K562 (cell line): Measurements from ENCODE around the gene CCR9.

Experiments
- FOXA3 ChIP-seq, 2 experiments: fragments of 450-650 bp in 1 of 2; sonication (generic) in 1 of 2; formaldehyde crosslinking; IDR thresholded peaks in 1 of 2; conservative IDR thresholded peaks in 1 of 2; 2 replicates each; pipeline versions ENCODE4 v1.4.0 to v1.8.0; 2020 to 2022; ENCODE audit warnings: mild to moderate bottlenecking in 2 of 2, missing genetic modification reagents in 1 of 2
- GTF2F1 ChIP-seq: IDR thresholded peaks from 2 replicates; pipeline ENCODE4 v1.6.1; 2011; ENCODE audit warnings: low read depth, low read length, improper control_type of control experiment
- POLR2A ChIP-seq: fragments of 450-650 bp; conservative IDR thresholded peaks from 2 replicates; pipeline ENCODE4 v1.6.1; 2016
- RCOR1 ChIP-seq, 2 experiments: IDR thresholded peaks; 2 replicates each; pipeline ENCODE4 v1.6.1; 2012; ENCODE audit warnings: low read depth in 2 of 2, low read length in 2 of 2, borderline replicate concordance in 1 of 2, improper control_type of control experiment in 1 of 2
- TAF15 ChIP-seq: fragments of 200-400 bp; formaldehyde crosslinking; IDR thresholded peaks from 2 replicates; pipeline ENCODE4 v1.6.1; 2017; ENCODE audit warnings: mild to moderate bottlenecking, low read depth, low read length, moderate library complexity
- ZBED1 ChIP-seq: IDR thresholded peaks from 2 replicates; pipeline ENCODE4 v1.6.1; 2014
- ZNF766 ChIP-seq: fragments of 200-800 bp; sonication (Bioruptor generic); conservative IDR thresholded peaks from 2 replicates; pipeline ENCODE4 v1.6.1; 2016; ENCODE audit warnings: missing genetic modification characterization, missing compliant biosample characterization
- TF ChIP-seq, protein P1 (sequence below): sonication (generic); formaldehyde crosslinking; IDR thresholded peaks from 2 replicates; pipeline ENCODE4 v1.8.0; 2022; ENCODE audit warnings: mild to moderate bottlenecking, low read depth, missing genetic modification reagents
- TF ChIP-seq, protein P2 (sequence below), 3 experiments: IDR thresholded peaks in 2 of 3; conservative IDR thresholded peaks in 1 of 3; 2 replicates each; pipeline ENCODE4 v1.5.1; 2011 to 2012; ENCODE audit warnings: low read length in 3 of 3, mild to moderate bottlenecking in 3 of 3, control low read depth in 2 of 3, improper control_type of control experiment in 1 of 3, inconsistent platforms in 1 of 3, low read depth in 1 of 3, mixed read lengths in 1 of 3, moderate library complexity in 1 of 3; ENCODE audit not compliant: insufficient read depth in 2 of 3
- TF ChIP-seq, protein P3 (sequence below): fragments of 250-450 bp; sonication (Bioruptor Pico); IDR thresholded peaks from 2 replicates; pipeline ENCODE4 v1.4.0; 2020; ENCODE audit warnings: mild to moderate bottlenecking, moderate library complexity

DNA sequence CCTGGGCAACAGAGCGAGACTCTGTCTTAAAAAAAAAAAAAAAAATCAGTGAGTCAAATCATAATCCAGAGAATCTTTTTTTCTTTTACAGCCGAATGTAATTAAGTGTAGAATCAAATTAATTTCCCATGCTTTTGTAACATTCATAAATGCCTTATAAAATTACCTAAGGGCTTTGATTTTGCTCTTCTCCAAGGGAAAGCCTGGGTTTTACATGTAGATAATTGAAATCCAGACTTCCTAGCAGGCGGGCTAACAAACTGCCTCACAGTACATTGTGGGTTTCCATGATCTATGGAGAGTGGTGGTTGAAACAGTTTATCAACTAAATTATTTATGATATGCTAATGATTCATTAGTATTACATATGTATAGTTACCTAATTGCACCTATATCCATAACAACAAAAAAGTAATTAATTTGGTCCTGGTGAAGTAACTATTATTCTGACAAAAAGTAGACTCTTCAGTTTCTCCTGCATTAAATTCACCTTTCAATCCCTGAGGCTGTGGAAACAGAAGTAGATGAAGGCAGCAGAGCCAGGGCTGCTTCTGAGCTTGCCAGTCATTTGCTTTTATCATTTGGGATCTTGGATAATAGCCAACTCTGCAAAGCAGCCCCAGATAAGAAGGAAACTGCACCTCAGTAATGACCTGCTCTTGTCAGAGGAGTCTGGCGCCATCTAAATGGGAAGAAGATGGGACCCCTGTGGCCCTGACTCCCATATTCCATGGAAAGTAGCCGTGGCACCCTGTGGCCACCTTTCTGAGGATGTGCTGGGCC, 9.5 kb downstream of the CCR9 start:
- TF ChIP-seq TAF15 (no peak), FOXA3 (CRISPR knock-in tag; conservative IDR thresholded peaks at IDR 0.05 in 1 of 2, IDR thresholded peaks at IDR 0.05 in 1 of 2) (no peak), RCOR1 (IDR thresholded peaks at IDR 0.05; ENCODE audit: borderline replicate concordance in 1 of 2, low read depth in 2 of 2, low read length in 2 of 2) (no peak), ZNF766 (no peak), ZBED1 (no peak), POLR2A (no peak), GTF2F1 (no peak)
- TF ChIP-seq, protein P1, sequence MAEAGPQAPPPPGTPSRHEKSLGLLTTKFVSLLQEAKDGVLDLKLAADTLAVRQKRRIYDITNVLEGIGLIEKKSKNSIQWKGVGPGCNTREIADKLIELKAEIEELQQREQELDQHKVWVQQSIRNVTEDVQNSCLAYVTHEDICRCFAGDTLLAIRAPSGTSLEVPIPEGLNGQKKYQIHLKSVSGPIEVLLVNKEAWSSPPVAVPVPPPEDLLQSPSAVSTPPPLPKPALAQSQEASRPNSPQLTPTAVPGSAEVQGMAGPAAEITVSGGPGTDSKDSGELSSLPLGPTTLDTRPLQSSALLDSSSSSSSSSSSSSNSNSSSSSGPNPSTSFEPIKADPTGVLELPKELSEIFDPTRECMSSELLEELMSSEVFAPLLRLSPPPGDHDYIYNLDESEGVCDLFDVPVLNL: no peak
- TF ChIP-seq, protein P2, sequence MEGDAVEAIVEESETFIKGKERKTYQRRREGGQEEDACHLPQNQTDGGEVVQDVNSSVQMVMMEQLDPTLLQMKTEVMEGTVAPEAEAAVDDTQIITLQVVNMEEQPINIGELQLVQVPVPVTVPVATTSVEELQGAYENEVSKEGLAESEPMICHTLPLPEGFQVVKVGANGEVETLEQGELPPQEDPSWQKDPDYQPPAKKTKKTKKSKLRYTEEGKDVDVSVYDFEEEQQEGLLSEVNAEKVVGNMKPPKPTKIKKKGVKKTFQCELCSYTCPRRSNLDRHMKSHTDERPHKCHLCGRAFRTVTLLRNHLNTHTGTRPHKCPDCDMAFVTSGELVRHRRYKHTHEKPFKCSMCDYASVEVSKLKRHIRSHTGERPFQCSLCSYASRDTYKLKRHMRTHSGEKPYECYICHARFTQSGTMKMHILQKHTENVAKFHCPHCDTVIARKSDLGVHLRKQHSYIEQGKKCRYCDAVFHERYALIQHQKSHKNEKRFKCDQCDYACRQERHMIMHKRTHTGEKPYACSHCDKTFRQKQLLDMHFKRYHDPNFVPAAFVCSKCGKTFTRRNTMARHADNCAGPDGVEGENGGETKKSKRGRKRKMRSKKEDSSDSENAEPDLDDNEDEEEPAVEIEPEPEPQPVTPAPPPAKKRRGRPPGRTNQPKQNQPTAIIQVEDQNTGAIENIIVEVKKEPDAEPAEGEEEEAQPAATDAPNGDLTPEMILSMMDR (IDR thresholded peaks at IDR 0.05 in 2 of 3, conservative IDR thresholded peaks at IDR 0.05 in 1 of 3; ENCODE audit: insufficient read depth in 2 of 3, low read depth in 1 of 3, low read length in 3 of 3): no peak
- TF ChIP-seq, protein P3, sequence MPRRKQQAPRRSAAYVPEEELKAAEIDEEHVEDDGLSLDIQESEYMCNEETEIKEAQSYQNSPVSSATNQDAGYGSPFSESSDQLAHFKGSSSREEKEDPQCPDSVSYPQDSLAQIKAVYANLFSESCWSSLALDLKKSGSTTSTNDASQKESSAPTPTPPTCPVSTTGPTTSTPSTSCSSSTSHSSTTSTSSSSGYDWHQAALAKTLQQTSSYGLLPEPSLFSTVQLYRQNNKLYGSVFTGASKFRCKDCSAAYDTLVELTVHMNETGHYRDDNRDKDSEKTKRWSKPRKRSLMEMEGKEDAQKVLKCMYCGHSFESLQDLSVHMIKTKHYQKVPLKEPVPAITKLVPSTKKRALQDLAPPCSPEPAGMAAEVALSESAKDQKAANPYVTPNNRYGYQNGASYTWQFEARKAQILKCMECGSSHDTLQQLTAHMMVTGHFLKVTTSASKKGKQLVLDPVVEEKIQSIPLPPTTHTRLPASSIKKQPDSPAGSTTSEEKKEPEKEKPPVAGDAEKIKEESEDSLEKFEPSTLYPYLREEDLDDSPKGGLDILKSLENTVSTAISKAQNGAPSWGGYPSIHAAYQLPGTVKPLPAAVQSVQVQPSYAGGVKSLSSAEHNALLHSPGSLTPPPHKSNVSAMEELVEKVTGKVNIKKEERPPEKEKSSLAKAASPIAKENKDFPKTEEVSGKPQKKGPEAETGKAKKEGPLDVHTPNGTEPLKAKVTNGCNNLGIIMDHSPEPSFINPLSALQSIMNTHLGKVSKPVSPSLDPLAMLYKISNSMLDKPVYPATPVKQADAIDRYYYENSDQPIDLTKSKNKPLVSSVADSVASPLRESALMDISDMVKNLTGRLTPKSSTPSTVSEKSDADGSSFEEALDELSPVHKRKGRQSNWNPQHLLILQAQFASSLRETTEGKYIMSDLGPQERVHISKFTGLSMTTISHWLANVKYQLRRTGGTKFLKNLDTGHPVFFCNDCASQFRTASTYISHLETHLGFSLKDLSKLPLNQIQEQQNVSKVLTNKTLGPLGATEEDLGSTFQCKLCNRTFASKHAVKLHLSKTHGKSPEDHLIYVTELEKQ: no peak
